ENCODE data around the gene TSPAN5. TPM values are rescaled to one million over a fixed set of nuclear protein-coding genes. Genes with fewer than 3 reads are reported as not detected.

The TSPAN5 gene
- total RNA-seq, 1 experiment from 2014 or later: 18.5 TPM

DNA sequence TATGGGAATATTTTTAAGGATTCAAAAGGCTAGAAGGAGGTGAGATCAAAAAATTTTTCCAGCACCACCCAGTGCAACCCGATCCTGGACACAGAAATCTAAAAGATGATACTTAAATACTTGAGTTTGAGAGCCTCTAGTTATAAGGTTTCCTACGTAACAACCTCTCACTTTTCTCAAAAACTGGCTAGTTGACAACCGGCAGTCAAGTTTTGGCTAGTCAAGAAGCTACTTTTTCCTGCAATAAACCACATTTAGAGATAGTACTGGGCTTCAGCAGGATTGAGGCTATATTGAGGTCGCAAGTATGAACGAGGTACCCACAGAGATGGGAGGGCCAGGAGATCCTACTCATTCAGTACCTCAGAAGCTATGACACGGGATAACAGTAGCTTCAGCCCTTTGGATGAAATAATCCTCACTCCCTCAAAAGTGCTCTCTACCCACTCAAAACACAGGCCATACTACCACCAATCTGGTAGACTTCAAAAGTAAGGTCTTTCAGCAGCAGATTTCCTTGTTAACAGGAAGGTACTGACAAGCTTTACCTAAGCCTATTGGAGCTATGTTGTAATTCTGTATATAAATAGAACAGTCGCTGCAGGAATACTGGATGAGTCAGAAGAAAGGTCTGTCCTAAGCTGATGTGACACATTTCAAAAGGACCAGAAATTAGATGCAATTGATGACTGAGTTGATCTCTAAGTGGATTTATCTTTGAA is 1.5 kb upstream of the TSPAN5 start:
- H3K4me1 Mint-ChIP-seq (ENCODE audit: insufficient read depth, unreplicated experiment): peaks cover 39% of the 10 kb centered on the region
- peaks cover 4% of the 10 kb centered on the region for H3K36me3 Mint-ChIP-seq (ENCODE audit: insufficient read depth, unreplicated experiment)
- peak; percentile 69 for DNase-seq (ENCODE audit: unreplicated experiment)
- no peak overlapping the region for H3K27ac Mint-ChIP-seq (ENCODE audit: low read depth, unreplicated experiment)
- intact Hi-C loops (cut with micrococcal nuclease): loop anchor here (2.0 to 10.0 kb wide), 4 partner anchors 178 to 399 kb away; partner anchors contain the start of gene RAP1GDS1
- BruUV-seq (replicated peaks): no TSS peak
- CTCF ChIA-PET: interaction anchor here (0.6 to 1.9 kb wide), 8 partner anchors 12 to 335 kb away, joined by 3 to 9 read pairs (median 3); no protein-coding TSS in a partner anchor
- TF ChIP-seq, protein P1, sequence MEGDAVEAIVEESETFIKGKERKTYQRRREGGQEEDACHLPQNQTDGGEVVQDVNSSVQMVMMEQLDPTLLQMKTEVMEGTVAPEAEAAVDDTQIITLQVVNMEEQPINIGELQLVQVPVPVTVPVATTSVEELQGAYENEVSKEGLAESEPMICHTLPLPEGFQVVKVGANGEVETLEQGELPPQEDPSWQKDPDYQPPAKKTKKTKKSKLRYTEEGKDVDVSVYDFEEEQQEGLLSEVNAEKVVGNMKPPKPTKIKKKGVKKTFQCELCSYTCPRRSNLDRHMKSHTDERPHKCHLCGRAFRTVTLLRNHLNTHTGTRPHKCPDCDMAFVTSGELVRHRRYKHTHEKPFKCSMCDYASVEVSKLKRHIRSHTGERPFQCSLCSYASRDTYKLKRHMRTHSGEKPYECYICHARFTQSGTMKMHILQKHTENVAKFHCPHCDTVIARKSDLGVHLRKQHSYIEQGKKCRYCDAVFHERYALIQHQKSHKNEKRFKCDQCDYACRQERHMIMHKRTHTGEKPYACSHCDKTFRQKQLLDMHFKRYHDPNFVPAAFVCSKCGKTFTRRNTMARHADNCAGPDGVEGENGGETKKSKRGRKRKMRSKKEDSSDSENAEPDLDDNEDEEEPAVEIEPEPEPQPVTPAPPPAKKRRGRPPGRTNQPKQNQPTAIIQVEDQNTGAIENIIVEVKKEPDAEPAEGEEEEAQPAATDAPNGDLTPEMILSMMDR (IDR thresholded peaks at IDR 0.05; ENCODE audit: unreplicated experiment): no peak
- no peaks in the 10 kb centered on the region for H3K9me3 Mint-ChIP-seq (ENCODE audit: unreplicated experiment)
- no peaks in the 10 kb centered on the region for H3K27me3 Mint-ChIP-seq (ENCODE audit: insufficient read depth, unreplicated experiment)
- POLR2A ChIA-PET: interaction anchor here (0.7 to 3.4 kb wide), 14 partner anchors 9 to 398 kb away, joined by 3 to 21 read pairs (median 4); partner anchors contain the start of genes EIF4E and RAP1GDS1
- no peak overlapping the region for H3K4me3 Mint-ChIP-seq (ENCODE audit: unreplicated experiment)

GRCh38 chr4:98659106-98659592 is 738 bp upstream of the TSPAN5 start:
- Mint-ChIP-seq H3K36me3 (ENCODE audit: insufficient read depth, unreplicated experiment) (peaks cover 4% of the 10 kb centered on the region), H3K9me3 (ENCODE audit: unreplicated experiment) (no peaks in the 10 kb centered on the region), H3K4me1 (ENCODE audit: insufficient read depth, unreplicated experiment) (peaks cover 44% of the 10 kb centered on the region), H3K27me3 (ENCODE audit: insufficient read depth, unreplicated experiment) (no peaks in the 10 kb centered on the region), H3K4me3 (ENCODE audit: unreplicated experiment) (peak overlapping the region; percentile 81), H3K27ac (ENCODE audit: low read depth, unreplicated experiment) (no peak overlapping the region)
- DNase-seq (ENCODE audit: unreplicated experiment): no peak
- ChIA-PET CTCF (interaction anchor here (0.6 to 1.9 kb wide), 8 partner anchors 24 to 335 kb away, joined by 3 to 9 read pairs (median 3); no protein-coding TSS in a partner anchor), POLR2A (interaction anchor here (0.7 to 3.4 kb wide), 11 partner anchors 11 to 398 kb away, joined by 3 to 21 read pairs (median 4); partner anchors contain the start of genes EIF4E and RAP1GDS1)
- intact Hi-C loops (cut with micrococcal nuclease): loop anchor here (2.0 to 10.0 kb wide), 2 partner anchors 192 to 276 kb away; no protein-coding TSS in a partner anchor
- no TSS peak for BruUV-seq (replicated peaks)
- TF ChIP-seq, protein P1 (IDR thresholded peaks at IDR 0.05; ENCODE audit: unreplicated experiment): no peak

- no TSS peak for BruUV-seq (replicated peaks)
- ChIA-PET POLR2A (interaction anchor here (0.6 to 3.4 kb wide), 14 partner anchors 10 to 760 kb away, joined by 3 to 21 read pairs (median 4); partner anchors contain the start of genes EIF4E, RAP1GDS1 and STPG2), CTCF (interaction anchor here (0.6 to 1.2 kb wide), 7 partner anchors 51 to 472 kb away, joined by 3 to 4 read pairs (median 3); no protein-coding TSS in a partner anchor)
- peak; percentile 67 for DNase-seq (ENCODE audit: unreplicated experiment)
- peak overlapping the region; percentile 81 for H3K4me3 Mint-ChIP-seq (ENCODE audit: unreplicated experiment)
- TF ChIP-seq, protein P1 (IDR thresholded peaks at IDR 0.05; ENCODE audit: unreplicated experiment): no peak
- no peak overlapping the region for H3K27ac Mint-ChIP-seq (ENCODE audit: low read depth, unreplicated experiment)
- peaks cover 4% of the 10 kb centered on the region for H3K36me3 Mint-ChIP-seq (ENCODE audit: insufficient read depth, unreplicated experiment)
- H3K27me3 Mint-ChIP-seq (ENCODE audit: insufficient read depth, unreplicated experiment): no peaks in the 10 kb centered on the region
- no peaks in the 10 kb centered on the region for H3K9me3 Mint-ChIP-seq (ENCODE audit: unreplicated experiment)
- intact Hi-C loops (cut with micrococcal nuclease): loop anchor here (2.0 to 10.0 kb wide), 2 partner anchors 191 to 277 kb away; no protein-coding TSS in a partner anchor
- peaks cover 56% of the 10 kb centered on the region for H3K4me1 Mint-ChIP-seq (ENCODE audit: insufficient read depth, unreplicated experiment)
These were observed 702 bp downstream of the TSPAN5 start for GRCh38 chr4:98657531-98658286.

Measured in MCF 10A (cell line).